B cell (primary cell): ENCODE measurements around the gene SOCS3. TPM values are rescaled to one million over a fixed set of nuclear protein-coding genes. Genes with fewer than 3 reads are reported as not detected.

Experiments used
- ATAC-seq: fragments of 200-7000 bp; cut with Tn5 transposase; one replicate; pipeline ENCODE4 v1.10.0; 2021; ENCODE audit warnings: low read depth, mild to moderate bottlenecking, moderate number of reproducible peaks, moderate library complexity
- CTCF ChIA-PET: fragments of 350-600 bp; sonication (Branson Sonifier 250); formaldehyde crosslinking; loops from one replicate; lab custom pipeline; 2021; ENCODE audit warnings: antibody characterized with exemption, inconsistent platforms; lab: Charles Lee
- POLR2A ChIA-PET: fragments of 350-600 bp; sonication (Branson Sonifier 250); formaldehyde crosslinking; loops from one replicate; lab custom pipeline; 2021; ENCODE audit warnings: antibody characterized with exemption; lab: Charles Lee
- DNase-seq: peaks from one replicate; pipeline ENCODE4 v3.0.0; 2013
- H2AFZ ChIP-seq: 2 replicates; pipeline ENCODE4 v1.6.1; 2012; ENCODE audit warnings: mild to moderate bottlenecking, low read depth, low read length; ENCODE audit not compliant: insufficient read depth, poor library complexity, severe bottlenecking
- H3K27ac ChIP-seq, 2 donors: 1 replicate in 1 of 2; 2 replicates in 1 of 2; pipeline ENCODE4 v1.5.1; 2012 to 2013; ENCODE audit warnings: low read length in 2 of 2, mild to moderate bottlenecking in 2 of 2, moderate library complexity in 1 of 2
- H3K27me3 ChIP-seq, 4 experiments: fragments of 200-600 bp in 1 of 4; sonication (generic) in 1 of 4; replicated peaks in 1 of 4; 1 replicate in 2 of 4; 2 replicates in 2 of 4; pipeline versions ENCODE4 v1.6.1 to v1.7.0; 2013 to 2016; ENCODE audit warnings: low read length in 3 of 4, mild to moderate bottlenecking in 2 of 4, mixed read lengths in 1 of 4, moderate library complexity in 1 of 4; ENCODE audit not compliant: insufficient read depth in 4 of 4, control insufficient read depth in 3 of 4; ENCODE audit errors: control extremely low read depth in 1 of 4
- H3K36me3 ChIP-seq, 2 experiments: replicated peaks in 1 of 2; 1 replicate in 1 of 2; 2 replicates in 1 of 2; pipeline versions ENCODE4 v1.6.1 to v1.7.1; 2013; ENCODE audit warnings: low read length in 1 of 2; ENCODE audit not compliant: insufficient read depth in 2 of 2, control insufficient read depth in 1 of 2; ENCODE audit errors: control extremely low read depth in 1 of 2, extremely low read depth in 1 of 2
- H3K4me1 ChIP-seq, 2 donors: fragments of 200-600 bp in 1 of 2; sonication (generic) in 1 of 2; 1 replicate in 1 of 2; 2 replicates in 1 of 2; pipeline versions ENCODE4 v1.5.1 to v1.6.1; 2013 to 2017; ENCODE audit warnings: low read length in 2 of 2; ENCODE audit not compliant: control insufficient read depth in 2 of 2, insufficient read depth in 2 of 2
- H3K4me2 ChIP-seq: replicated peaks from 2 replicates; pipeline ENCODE3; 2012; ENCODE audit warnings: mild to moderate bottlenecking, low read depth, low read length; ENCODE audit not compliant: poor library complexity, severe bottlenecking
- H3K4me3 ChIP-seq, 5 experiments: fragments of 200-600 bp in 1 of 5; sonication (generic) in 1 of 5; 1 replicate in 3 of 5; 2 replicates in 2 of 5; pipeline versions ENCODE4 v1.5.1 to v1.7.0; 2011 to 2016; ENCODE audit warnings: low read length in 4 of 5, mild to moderate bottlenecking in 4 of 5, low read depth in 2 of 5, control low read depth in 1 of 5, moderate library complexity in 1 of 5; ENCODE audit not compliant: insufficient read depth in 1 of 5; ENCODE audit errors: control extremely low read depth in 1 of 5, extremely low read depth in 1 of 5
- H3K79me2 ChIP-seq: fragments of 200-600 bp; sonication (generic); one replicate; pipeline ENCODE4 v1.6.0; 2016; ENCODE audit warnings: low read length; ENCODE audit not compliant: control insufficient read depth, insufficient read depth
- H3K9ac ChIP-seq: fragments of 200-600 bp; sonication (generic); 2 replicates; pipeline ENCODE4 v1.6.1; 2017; ENCODE audit warnings: mild to moderate bottlenecking, low read length, moderate library complexity
- H3K9me3 ChIP-seq, 3 donors: one replicate each; pipeline versions ENCODE4 v1.6.1 to v1.7.1; 2013; ENCODE audit warnings: low read length in 2 of 3; ENCODE audit not compliant: control insufficient read depth in 2 of 3, insufficient read depth in 1 of 3; ENCODE audit errors: control extremely low read depth in 1 of 3
- H4K20me1 ChIP-seq: 2 replicates; pipeline ENCODE4 v1.6.0; 2012; ENCODE audit warnings: mild to moderate bottlenecking, low read length; ENCODE audit not compliant: insufficient read depth, control insufficient read depth, poor library complexity, severe bottlenecking
- H3K27ac Mint-ChIP-seq: one replicate; pipeline ENCODE4 v1.8.0; 2021; ENCODE audit warnings: mixed read lengths
- H3K27me3 Mint-ChIP-seq: one replicate; pipeline ENCODE4 v1.8.0; 2021; ENCODE audit warnings: mixed read lengths
- H3K4me1 Mint-ChIP-seq: one replicate; pipeline ENCODE4 v1.8.0; 2021; ENCODE audit warnings: mixed read lengths
- H3K4me3 Mint-ChIP-seq: one replicate; pipeline ENCODE4 v1.8.0; 2021; ENCODE audit warnings: mixed read lengths
- H3K9me3 Mint-ChIP-seq: one replicate; pipeline ENCODE4 v1.8.0; 2022; ENCODE audit warnings: mixed read lengths; ENCODE audit not compliant: insufficient read depth
- CTCF ChIP-seq: fragments of 200-600 bp; IDR thresholded peaks from one replicate; pipeline ENCODE4 v1.8.0; 2022; ENCODE audit warnings: antibody characterized with exemption, mild to moderate bottlenecking
- EZH2 ChIP-seq: IDR thresholded peaks from 2 replicates; pipeline ENCODE4 v1.6.1; 2012; ENCODE audit warnings: borderline replicate concordance, low read depth, mild to moderate bottlenecking, moderate library complexity, low read length; ENCODE audit not compliant: insufficient read depth, poor library complexity, severe bottlenecking
- WGBS: methylation state at CpG from one replicate; pipeline ENCODE4 v1.1.5; 2013; ENCODE audit warnings: missing lambda C conversion rate; ENCODE audit not compliant: insufficient coverage; 5-methylcytosine and 5-hydroxymethylcytosine counted together
- intact Hi-C: fragments of 100-400 bp; cut with micrococcal nuclease; formaldehyde crosslinking; loops from one replicate; pipeline ENCODE4 v1.10.0; 2022
- polyA plus RNA-seq: library from polyadenylated mRNA; depleted of rRNA; stranded (reverse); fragments of >200 nt; gene quantifications from 2 replicates; pipeline ENCODE4 v1.2.3, GENCODE V29; 2012
- total RNA-seq, 2 donors: library from RNA; stranded (reverse); fragments of 120-200 nt in 1 of 2; gene quantifications; 1 replicate in 1 of 2; 2 replicates in 1 of 2; pipeline versions ENCODE4 v1.2.3 to v1.2.4, GENCODE V29; 2013 to 2022

SOCS3 gene
- total and polyA plus RNA-seq, 2 donors (not counting 1 experiment from before 2014, with no cell fraction given) = 41.8 to 67.6 TPM

GRCh38 chr17:78406396-78406795, 46.5 kb upstream of the SOCS3 start:
- Histone ChIP-seq H3K4me1 (no peaks in the 10 kb centered on the region), H3K36me3 (peaks cover 0 to 70% of the 10 kb centered on the region in 2 experiments), H3K27ac (no peak overlapping the region), H2AFZ (no peak overlapping the region), H3K4me3 (no peak overlapping the region), H3K9me3 (no peaks in the 10 kb centered on the region), H3K79me2 (peaks cover 74% of the 10 kb centered on the region), H3K27me3 (no peaks in the 10 kb centered on the region), H3K4me2 (no peak overlapping the region), H3K9ac (no peak overlapping the region), H4K20me1 (peaks cover 65% of the 10 kb centered on the region)
- Mint-ChIP-seq H3K27ac (no peak overlapping the region), H3K9me3 (no peaks in the 10 kb centered on the region), H3K4me3 (no peak overlapping the region), H3K4me1 (peaks cover 4% of the 10 kb centered on the region), H3K27me3 (no peaks in the 10 kb centered on the region)
- TF ChIP-seq CTCF = no peak
- TF ChIP-seq EZH2 = no peak
- no peak for DNase-seq
- intact Hi-C loops = no loop called here
- ATAC-seq = no peak
- WGBS = 94% methylated on average over 5 of the region's 6 CpGs
- POLR2A ChIA-PET = interaction anchor here (0.7 kb wide), 1 partner anchor 93 kb away, joined by 3 read pairs; no protein-coding TSS in a partner anchor
- CTCF ChIA-PET = no interaction called here

- peaks cover 82% of the 10 kb centered on the region for H3K79me2 ChIP-seq
- H3K27me3 ChIP-seq = no peaks in the 10 kb centered on the region
- H3K9me3 Mint-ChIP-seq = no peaks in the 10 kb centered on the region
- H3K4me3 Mint-ChIP-seq = no peak overlapping the region
- WGBS = 98% methylated on average over 13 of the region's 14 CpGs
- H3K27me3 Mint-ChIP-seq = no peaks in the 10 kb centered on the region
- DNase-seq (no peak), ATAC-seq (no peak)
- no peaks in the 10 kb centered on the region for H3K4me1 ChIP-seq
- peaks cover 0 to 84% of the 10 kb centered on the region in 2 experiments for H3K36me3 ChIP-seq
- H3K27ac ChIP-seq = no peak overlapping the region
- H4K20me1 ChIP-seq = peaks cover 57% of the 10 kb centered on the region
- ChIA-PET CTCF (interaction anchor here (0.6 kb wide), 1 partner anchor 319 kb away, joined by 4 read pairs; no protein-coding TSS in a partner anchor), POLR2A (no interaction called here)
- no peak overlapping the region for H3K4me2 ChIP-seq
- no peaks in the 10 kb centered on the region for H3K9me3 ChIP-seq
- no peak overlapping the region for H2AFZ ChIP-seq
- intact Hi-C loops = no loop called here
- H3K4me1 Mint-ChIP-seq = no peaks in the 10 kb centered on the region
- H3K9ac ChIP-seq = no peak overlapping the region
- H3K4me3 ChIP-seq = no peak overlapping the region
- no peak overlapping the region for H3K27ac Mint-ChIP-seq
- TF ChIP-seq EZH2 (no peak), CTCF (no peak)
Measured at GRCh38 chr17:78403822-78404221, 43.9 kb upstream of the SOCS3 start.
